ENCODE results near the gene HMHB1.
"Not testable (repeated sequence)": the region's sequence is repeated elsewhere in the genome, so short reads cannot be mapped to it uniquely, and the experiment has no call there.

Gene HMHB1

DNA sequence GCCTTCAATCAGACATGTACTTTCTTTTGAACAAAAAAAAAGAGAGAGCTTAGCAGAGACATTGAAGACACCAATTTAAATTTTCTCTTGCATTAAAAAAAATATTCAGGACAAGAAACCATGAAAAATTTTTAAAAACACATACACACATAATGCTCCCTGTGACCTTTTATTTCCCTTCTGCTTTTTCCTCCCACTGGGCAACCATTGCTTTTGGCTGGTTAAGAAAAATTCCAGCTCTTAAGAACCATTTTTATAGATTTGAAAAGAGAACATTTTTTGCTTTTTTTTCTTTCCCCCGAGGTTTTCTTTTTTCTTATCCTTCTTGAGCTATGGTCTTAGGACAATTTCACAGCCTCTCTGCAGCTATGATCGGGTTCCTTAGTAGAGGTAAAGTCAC, 6.1 kb upstream of the HMHB1 start:
- TF ChIP-seq, protein P1, sequence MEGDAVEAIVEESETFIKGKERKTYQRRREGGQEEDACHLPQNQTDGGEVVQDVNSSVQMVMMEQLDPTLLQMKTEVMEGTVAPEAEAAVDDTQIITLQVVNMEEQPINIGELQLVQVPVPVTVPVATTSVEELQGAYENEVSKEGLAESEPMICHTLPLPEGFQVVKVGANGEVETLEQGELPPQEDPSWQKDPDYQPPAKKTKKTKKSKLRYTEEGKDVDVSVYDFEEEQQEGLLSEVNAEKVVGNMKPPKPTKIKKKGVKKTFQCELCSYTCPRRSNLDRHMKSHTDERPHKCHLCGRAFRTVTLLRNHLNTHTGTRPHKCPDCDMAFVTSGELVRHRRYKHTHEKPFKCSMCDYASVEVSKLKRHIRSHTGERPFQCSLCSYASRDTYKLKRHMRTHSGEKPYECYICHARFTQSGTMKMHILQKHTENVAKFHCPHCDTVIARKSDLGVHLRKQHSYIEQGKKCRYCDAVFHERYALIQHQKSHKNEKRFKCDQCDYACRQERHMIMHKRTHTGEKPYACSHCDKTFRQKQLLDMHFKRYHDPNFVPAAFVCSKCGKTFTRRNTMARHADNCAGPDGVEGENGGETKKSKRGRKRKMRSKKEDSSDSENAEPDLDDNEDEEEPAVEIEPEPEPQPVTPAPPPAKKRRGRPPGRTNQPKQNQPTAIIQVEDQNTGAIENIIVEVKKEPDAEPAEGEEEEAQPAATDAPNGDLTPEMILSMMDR (IDR thresholded peaks at IDR 0.05; ENCODE audit: extremely low read depth, missing control alignments): no peak
- DNase-seq (ENCODE audit: low spot score): no peak

DNA sequence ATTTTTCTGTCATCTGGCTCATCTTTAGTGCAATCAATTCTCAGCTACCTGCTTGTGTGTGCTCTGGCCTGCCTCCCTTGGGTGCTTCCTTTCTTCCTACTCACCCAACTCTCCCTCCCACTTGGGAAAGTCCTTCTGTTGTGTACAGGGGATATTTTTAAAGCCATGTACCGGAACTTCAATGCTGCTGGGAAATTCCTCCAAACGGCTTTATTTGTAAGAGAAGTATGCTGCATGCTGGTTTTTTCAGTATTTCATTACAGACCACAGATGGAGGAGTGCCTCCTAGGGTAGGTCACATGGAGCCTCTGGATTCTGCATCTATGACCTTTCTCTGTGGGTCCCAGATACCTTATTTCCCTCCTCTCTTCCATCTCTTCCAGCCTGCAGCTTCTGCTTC, 5.4 kb upstream of the HMHB1 start:
- TF ChIP-seq, protein P1 (IDR thresholded peaks at IDR 0.05; ENCODE audit: extremely low read depth, missing control alignments): peak; percentile 5
- DNase-seq (ENCODE audit: low spot score): no peak

- TF ChIP-seq, protein P1 (IDR thresholded peaks at IDR 0.05; ENCODE audit: extremely low read depth, missing control alignments): no peak
- DNase-seq (ENCODE audit: low spot score): no peak
Observed at GRCh38 chr5:143807401-143807800, 4.6 kb upstream of the HMHB1 start.

GRCh38 chr5:143816370-143816769, 4.4 kb downstream of the HMHB1 start:
- not testable (repeated sequence) for DNase-seq (ENCODE audit: low spot score)

DNA sequence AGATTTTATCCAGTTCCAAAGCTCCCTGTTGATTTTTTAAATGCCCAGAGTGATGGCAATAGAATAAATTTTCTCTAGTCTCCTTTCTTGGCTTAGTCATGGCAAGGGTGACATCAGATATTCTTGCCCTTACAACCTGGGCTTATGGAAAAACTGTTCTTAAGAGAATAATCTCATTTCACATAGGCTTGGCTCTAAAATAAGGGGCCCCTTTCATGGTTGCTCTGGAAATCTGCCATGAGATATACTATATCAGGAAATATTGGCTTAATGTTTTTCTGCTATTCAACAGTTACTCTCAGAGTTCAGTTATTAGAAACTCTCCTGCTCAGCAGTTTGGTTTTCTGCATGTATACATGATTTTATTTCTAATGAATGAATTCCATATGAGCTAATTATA, 7.8 kb downstream of the HMHB1 start:
- no peak for DNase-seq (ENCODE audit: low spot score)
- TF ChIP-seq, protein P1 (IDR thresholded peaks at IDR 0.05; ENCODE audit: extremely low read depth, missing control alignments): no peak

- DNase-seq (ENCODE audit: low spot score): no peak
- TF ChIP-seq, protein P1 (IDR thresholded peaks at IDR 0.05; ENCODE audit: extremely low read depth, missing control alignments): no peak
Observed at GRCh38 chr5:143820451-143820850, 8.5 kb downstream of the HMHB1 start.

DNA sequence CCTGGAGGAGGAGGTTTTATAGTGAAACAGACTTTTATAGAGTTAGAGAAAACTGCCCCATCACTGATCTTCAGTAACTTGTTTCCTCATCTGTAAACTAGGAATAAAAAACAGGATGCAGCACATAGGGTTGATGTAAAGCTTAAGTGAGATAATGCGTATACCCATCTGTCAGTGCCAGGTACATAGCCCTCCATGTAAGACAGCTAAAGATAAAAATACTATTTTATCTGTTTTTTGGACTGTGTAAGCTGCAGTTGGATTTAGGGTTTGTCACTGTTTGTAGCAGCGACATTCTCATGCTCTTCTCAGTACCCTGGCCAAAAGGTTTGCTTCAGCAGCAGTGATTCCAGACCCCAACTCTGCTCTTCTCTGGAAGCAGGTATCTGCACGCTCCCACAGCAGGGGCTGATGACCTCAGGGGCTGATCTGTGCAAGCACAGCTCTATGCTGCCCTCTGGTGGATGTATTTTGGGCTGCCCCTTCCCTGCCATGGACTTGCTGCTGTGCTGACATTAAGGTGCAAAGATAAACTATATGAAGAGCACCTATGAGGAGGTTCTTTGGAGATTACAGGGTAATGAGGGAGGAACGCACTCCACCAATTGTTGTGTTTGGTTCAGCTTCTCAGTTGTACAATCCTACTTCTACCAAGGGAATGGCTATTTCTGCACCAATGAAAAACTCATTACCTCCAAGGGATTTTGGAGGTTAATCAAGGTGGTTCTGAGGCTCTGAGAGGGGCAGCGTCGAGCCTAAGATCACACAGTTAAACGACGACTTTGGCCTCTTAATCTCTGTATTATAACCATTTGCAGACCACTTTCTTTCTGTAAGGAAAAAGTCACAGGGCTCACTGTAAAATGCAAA, 13.1 kb downstream of the HMHB1 start:
- DNase-seq (ENCODE audit: low spot score): peak; percentile 73
- TF ChIP-seq, protein P1 (IDR thresholded peaks at IDR 0.05; ENCODE audit: extremely low read depth, missing control alignments): peak; percentile 85

GRCh38 chr5:143826951-143827444, 15.0 kb downstream of the HMHB1 start:
- TF ChIP-seq, protein P1 (IDR thresholded peaks at IDR 0.05; ENCODE audit: extremely low read depth, missing control alignments): no peak
- peak; percentile 64 for DNase-seq (ENCODE audit: low spot score)

Data from GM20000 (cell line).